ENCODE results near the gene BPIFA1.

Gene BPIFA1

DNA sequence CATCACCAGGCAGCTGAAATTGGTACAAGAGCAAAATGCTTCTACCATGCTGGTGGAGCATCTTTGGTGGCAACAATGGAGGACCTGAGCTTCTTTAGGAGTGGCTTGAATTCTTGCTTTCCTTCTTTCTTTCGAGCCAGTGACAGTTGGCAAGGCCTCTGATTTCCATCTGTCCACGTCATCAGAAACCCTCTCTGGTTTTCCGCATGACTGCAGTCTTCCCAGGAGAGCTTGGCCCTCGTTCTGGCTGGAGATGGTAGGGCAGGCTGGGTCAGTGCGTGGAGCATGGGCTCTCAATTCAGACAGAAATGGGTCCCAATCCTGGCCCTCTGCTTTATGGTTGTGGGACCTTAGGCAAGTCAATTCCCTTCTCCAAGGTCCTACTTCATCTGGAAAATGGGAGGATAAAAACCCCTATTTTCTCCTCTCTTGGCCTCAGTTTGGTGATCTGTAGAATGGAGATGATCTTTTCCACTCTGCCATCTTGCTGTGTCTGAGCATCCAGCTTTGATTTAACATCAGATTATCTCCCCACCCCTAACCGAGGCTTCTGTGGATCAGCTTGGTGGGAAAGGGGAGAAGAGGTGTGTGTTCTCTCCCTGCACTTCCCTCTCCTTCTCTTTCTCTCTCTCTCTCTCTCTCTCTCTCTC, 43.6 kb downstream of the BPIFA1 start:
- DNase-seq (ENCODE audit: low read depth) = no peak

GRCh38 chr20:33280000-33280680, 44.3 kb downstream of the BPIFA1 start:
- DNase-seq (ENCODE audit: low read depth) = no peak

- no peak for DNase-seq (ENCODE audit: low read depth)
Measured at GRCh38 chr20:33280775-33281174, 45.0 kb downstream of the BPIFA1 start.

DNA sequence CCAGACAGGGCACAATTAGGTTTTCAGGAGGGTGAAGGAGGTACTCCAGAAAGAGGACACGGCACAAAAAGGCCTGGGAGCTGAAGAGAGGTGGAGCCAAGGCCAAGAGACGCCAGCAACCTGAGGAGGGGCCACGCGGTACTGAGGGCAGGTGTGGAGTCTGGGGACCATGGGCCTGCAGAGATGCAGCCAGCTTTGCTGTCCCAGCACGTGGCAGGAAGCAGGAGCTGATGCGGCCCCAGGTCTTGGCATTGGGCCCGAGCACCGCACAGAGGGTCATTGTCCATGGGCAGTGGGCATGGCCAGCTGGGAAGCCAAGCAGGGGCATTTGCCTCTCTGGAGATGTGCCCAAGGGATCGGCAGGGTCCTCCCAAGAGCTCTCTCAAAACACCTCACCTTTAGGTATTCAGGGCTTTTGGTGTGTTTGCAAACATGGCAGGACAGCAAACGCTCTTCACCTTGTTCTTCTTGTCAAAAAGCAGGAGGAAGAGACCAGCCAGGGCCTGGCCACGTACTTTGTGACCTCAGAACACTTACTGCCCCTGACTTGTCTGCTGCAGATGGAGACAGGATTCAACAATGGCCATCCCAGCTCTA, 45.9 kb downstream of the BPIFA1 start:
- DNase-seq (ENCODE audit: low read depth) = no peak

DNA sequence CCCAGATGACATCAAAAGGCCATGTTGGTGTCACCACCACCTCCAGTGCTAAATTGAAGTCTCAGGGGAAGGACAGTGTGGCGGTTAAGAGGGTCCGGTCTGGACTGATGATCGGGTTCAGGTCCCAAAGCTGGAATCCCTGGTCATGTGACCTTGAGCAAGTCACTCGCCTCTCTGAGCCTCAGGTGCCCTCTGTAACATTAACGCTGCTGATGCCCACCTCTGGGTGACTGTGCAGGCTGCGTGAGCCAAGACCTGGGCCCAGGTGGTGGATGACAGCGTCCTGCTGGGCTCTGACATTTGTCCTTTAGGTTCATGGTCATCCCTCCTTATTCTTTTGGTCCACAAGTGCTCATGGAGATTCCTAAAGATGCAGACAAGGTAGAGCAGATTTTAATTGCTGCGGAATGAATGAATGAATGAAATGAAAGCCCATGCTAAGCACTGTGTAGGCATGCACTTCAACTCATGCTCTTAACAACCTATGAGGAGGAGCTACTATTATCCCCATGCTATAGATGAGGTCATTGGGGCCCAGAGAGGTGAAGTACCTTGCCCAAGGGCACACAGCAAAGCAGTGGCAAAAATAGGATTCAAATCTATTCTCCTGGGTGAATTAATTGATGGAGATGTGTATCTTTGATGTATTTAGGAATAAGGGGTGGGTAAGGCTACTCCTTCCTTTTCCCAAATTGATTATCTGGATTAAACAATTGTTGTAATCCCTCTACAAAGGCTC, 46.6 kb downstream of the BPIFA1 start:
- DNase-seq (ENCODE audit: low read depth) = no peak

- no peak for DNase-seq (ENCODE audit: low read depth)
Measured at GRCh38 chr20:33282991-33283555, 47.3 kb downstream of the BPIFA1 start, which contains the start of gene BPIFB1. Gene BPIFB1, plus strand, starts transcription at chr20:33283214. Its CDS starts 2,860 bp downstream, at chr20:33286074.

DNA sequence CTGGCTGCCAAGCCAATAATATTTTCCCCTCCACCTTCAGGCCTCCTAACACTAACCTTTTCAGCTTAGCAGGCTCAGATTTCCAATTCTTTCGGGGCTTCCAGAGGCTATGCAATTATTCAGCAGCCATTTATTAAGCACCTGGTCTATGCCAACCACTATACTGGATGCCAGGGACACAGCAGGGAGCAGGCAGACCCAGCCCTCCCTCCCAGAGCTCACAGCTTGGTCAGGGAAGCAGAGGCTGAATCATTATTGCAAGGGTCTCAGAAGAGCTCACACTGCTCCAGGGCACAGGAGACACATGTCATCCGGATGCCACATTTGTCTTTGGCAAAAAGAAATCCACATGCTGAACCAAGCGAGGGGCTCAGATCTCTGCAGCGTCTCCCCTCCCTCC, 48.5 kb downstream of the BPIFA1 start:
- DNase-seq (ENCODE audit: low read depth) = no peak

DNA sequence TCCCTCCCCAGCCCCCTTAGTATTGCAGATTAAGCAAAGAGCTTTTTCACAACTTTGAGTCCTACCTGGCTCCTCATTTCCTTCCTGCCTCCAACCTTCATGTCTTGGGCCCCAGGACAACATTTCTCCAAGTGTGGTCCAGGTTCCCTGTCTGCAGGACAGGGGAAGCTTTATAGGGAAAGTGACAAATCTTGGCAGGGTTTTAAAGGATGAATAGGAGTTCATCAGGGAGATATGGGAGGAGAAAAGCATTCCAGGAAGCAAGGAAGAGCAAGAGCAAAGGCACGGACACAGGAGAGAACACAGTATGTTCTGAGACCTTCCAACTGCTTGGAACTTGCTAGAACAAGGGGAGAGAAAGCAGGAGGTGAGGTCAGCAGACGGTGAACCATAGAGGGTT, 49.1 kb downstream of the BPIFA1 start:
- no peak for DNase-seq (ENCODE audit: low read depth)

- DNase-seq (ENCODE audit: low read depth) = no peak
Measured at GRCh38 chr20:33285861-33286495, 50.2 kb downstream of the BPIFA1 start.

DNA sequence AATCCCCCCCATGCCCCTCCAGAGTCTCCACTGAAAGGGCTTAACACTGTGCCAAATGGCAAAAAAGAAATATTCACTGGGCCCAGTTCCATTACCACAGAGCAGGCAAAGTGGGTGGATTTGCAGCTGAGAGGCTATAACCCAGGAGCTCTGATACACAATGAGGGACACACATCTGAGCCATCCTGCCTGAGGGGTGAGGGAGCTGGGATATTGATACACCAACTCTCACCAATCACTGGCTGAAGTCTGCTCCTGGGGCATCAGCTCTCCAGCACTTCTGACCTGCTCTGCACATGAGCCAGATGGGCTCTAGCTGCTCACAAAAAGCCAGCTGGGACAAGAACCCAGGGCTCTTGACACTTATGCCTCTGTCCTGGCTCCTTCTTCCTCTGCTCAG, 52.1 kb downstream of the BPIFA1 start:
- no peak for DNase-seq (ENCODE audit: low read depth)

- DNase-seq (ENCODE audit: low read depth) = no peak
Measured at GRCh38 chr20:33290852-33291251, 55.1 kb downstream of the BPIFA1 start.

DNA sequence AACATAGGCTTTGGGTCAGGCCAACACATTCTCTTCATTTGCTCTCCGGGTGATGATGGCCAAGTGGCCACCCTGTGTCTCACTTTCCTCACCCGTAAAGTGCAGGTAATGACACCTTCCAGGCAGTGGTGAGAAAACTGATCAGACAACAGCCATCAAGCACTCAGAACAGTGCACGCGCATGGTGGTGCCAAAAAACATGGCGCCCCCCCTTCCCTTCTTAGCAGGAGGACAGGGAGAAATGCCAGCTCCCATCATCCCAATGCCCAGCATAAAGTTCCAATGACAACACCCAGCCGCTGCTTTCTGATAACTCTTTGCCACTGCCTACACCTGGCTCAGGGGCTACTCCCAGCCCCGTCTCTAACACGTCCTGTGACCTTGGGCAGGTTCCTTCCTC, 55.6 kb downstream of the BPIFA1 start:
- no peak for DNase-seq (ENCODE audit: low read depth)

DNA sequence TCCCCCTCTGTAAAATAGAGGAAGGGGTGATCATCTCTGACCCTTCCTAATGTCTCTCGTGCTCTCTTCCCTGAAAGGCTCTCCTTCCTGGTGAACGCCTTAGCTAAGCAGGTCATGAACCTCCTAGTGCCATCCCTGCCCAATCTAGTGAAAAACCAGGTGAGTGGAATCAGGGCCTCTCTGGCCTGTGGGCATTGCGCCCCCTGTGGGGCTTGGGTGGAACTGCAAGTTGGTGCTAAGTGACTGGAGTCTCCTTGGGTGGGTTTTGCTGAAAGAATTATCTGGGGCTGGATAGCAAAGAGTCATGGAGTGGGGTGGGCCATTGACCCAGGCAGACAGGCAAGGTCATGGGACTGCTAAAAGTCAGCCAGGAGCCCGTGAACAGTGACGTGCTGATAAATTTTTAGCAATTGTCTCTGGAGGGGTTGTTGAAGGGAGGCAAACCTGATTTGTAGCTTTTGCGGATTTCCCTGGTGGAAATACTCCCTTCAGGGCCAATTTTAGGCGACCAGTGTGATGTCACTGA, 56.1 kb downstream of the BPIFA1 start:
- no peak for DNase-seq (ENCODE audit: low read depth)

Data from HS-5 (cell line).